Trophoblast cell (in vitro differentiated cells and primary cell): ENCODE measurements around the gene CAPN14.

ENCODE experiments used
- DNase-seq, 2 donors: peaks; one replicate each; pipeline ENCODE4 v3.0.0-alpha.2; 2016
- H2AFZ ChIP-seq: 2 replicates; pipeline ENCODE4 v1.6.1; 2013; ENCODE audit warnings: low read length, moderate library complexity, mild to moderate bottlenecking; ENCODE audit not compliant: insufficient read depth, poor library complexity
- H2AK5ac ChIP-seq: 2 replicates; pipeline ENCODE4 v1.6.1; 2013; ENCODE audit warnings: mild to moderate bottlenecking, low read length
- H2BK120ac ChIP-seq: 2 replicates; pipeline ENCODE4 v1.6.1; 2013; ENCODE audit warnings: low read length, mild to moderate bottlenecking, moderate library complexity; ENCODE audit not compliant: insufficient read depth, poor library complexity
- H2BK12ac ChIP-seq: 2 replicates; pipeline ENCODE4 v1.6.1; 2013; ENCODE audit warnings: mild to moderate bottlenecking, low read length, moderate library complexity
- H2BK5ac ChIP-seq: 2 replicates; pipeline ENCODE4 v1.6.1; 2013; ENCODE audit warnings: low read length, low read depth, moderate library complexity, mild to moderate bottlenecking; ENCODE audit not compliant: poor library complexity
- H3K14ac ChIP-seq: 2 replicates; pipeline ENCODE4 v1.6.1; 2013; ENCODE audit warnings: mild to moderate bottlenecking, low read length
- H3K18ac ChIP-seq: 2 replicates; pipeline ENCODE4 v1.6.1; 2013; ENCODE audit warnings: mild to moderate bottlenecking, low read length
- H3K23ac ChIP-seq: 2 replicates; pipeline ENCODE4 v1.6.1; 2013; ENCODE audit warnings: low read length
- H3K27ac ChIP-seq: 2 replicates; pipeline ENCODE4 v1.5.1; 2013; ENCODE audit warnings: low read depth, mild to moderate bottlenecking, inconsistent platforms, low read length, moderate library complexity
- H3K27me3 ChIP-seq: 2 replicates; pipeline ENCODE4 v1.6.1; 2013; ENCODE audit warnings: inconsistent platforms, mild to moderate bottlenecking, low read length, moderate library complexity; ENCODE audit not compliant: insufficient read depth
- H3K36me3 ChIP-seq, 2 experiments: 1 replicate in 1 of 2; 2 replicates in 1 of 2; pipeline ENCODE4 v1.6.1; 2013; ENCODE audit warnings: low read length in 2 of 2, mild to moderate bottlenecking in 2 of 2, moderate library complexity in 1 of 2; ENCODE audit not compliant: insufficient read depth in 2 of 2, control insufficient read depth in 1 of 2
- H3K4ac ChIP-seq: 2 replicates; pipeline ENCODE4 v1.6.1; 2013; ENCODE audit warnings: low read depth, mild to moderate bottlenecking, low read length, moderate library complexity
- H3K4me1 ChIP-seq, 2 experiments: 1 replicate in 1 of 2; 2 replicates in 1 of 2; pipeline ENCODE4 v1.6.1; 2013; ENCODE audit warnings: low read length in 2 of 2, mild to moderate bottlenecking in 2 of 2, moderate library complexity in 1 of 2; ENCODE audit not compliant: insufficient read depth in 2 of 2, control insufficient read depth in 1 of 2
- H3K4me2 ChIP-seq: 2 replicates; pipeline ENCODE4 v1.6.1; 2013; ENCODE audit warnings: inconsistent platforms, mild to moderate bottlenecking, low read length, moderate library complexity
- H3K4me3 ChIP-seq: 2 replicates; pipeline ENCODE4 v1.5.1; 2013; ENCODE audit warnings: mild to moderate bottlenecking, low read depth, low read length, inconsistent platforms
- H3K79me1 ChIP-seq: one replicate; pipeline ENCODE4 v1.6.1; 2013; ENCODE audit warnings: low read length
- H3K79me2 ChIP-seq: 2 replicates; pipeline ENCODE4 v1.6.1; 2013; ENCODE audit warnings: low read length, mild to moderate bottlenecking; ENCODE audit not compliant: control insufficient read depth, insufficient read depth, poor library complexity
- H3K9ac ChIP-seq: 2 replicates; pipeline ENCODE4 v1.6.1; 2013; ENCODE audit warnings: mild to moderate bottlenecking, low read length
- H3K9me3 ChIP-seq: 2 replicates; pipeline ENCODE4 v1.6.1; 2013; ENCODE audit warnings: low read depth, mild to moderate bottlenecking, control low read depth, inconsistent platforms, low read length; ENCODE audit not compliant: insufficient read depth
- H4K12ac ChIP-seq: 2 replicates; pipeline ENCODE4 v1.6.1; 2013; ENCODE audit warnings: low read depth, mild to moderate bottlenecking, low read length, moderate library complexity
- H4K8ac ChIP-seq: 2 replicates; pipeline ENCODE4 v1.6.1; 2013; ENCODE audit warnings: low read depth, mild to moderate bottlenecking, low read length, moderate library complexity
- H4K91ac ChIP-seq: one replicate; pipeline ENCODE4 v1.6.1; 2013; ENCODE audit warnings: low read depth, mild to moderate bottlenecking, low read length, moderate library complexity
- WGBS: extraction: QIAGEN DNeasy Blood & Tissue Kit; methylation state at CpG from one replicate; pipeline ENCODE4 v1.1.7; 2013; ENCODE audit warnings: missing lambda C conversion rate; ENCODE audit not compliant: insufficient read length, insufficient coverage; ENCODE audit errors: extremely low coverage; 5-methylcytosine and 5-hydroxymethylcytosine counted together

The CAPN14 gene

GRCh38 chr2:31237348-31238017 lies 20.2 kb upstream of the CAPN14 start:
- no peak overlapping the region for H4K91ac ChIP-seq

GRCh38 chr2:31236433-31237205 lies 19.3 kb upstream of the CAPN14 start:
- no peak overlapping the region for H4K8ac ChIP-seq

More at GRCh38 chr2:31237348-31238017, 20.2 kb upstream of the CAPN14 start:
- Histone ChIP-seq H3K9me3 (no peaks in the 10 kb centered on the region), H3K27me3 (no peaks in the 10 kb centered on the region), H3K14ac (no peak overlapping the region), H3K18ac (no peak overlapping the region), H2BK5ac (no peak overlapping the region), H4K12ac (no peak overlapping the region), H3K79me1 (peaks cover 17% of the 10 kb centered on the region), H3K4ac (no peak overlapping the region), H4K8ac (no peak overlapping the region), H3K9ac (no peak overlapping the region), H2BK120ac (no peak overlapping the region), H3K79me2 (no peaks in the 10 kb centered on the region), H2AFZ (no peak overlapping the region), H3K23ac (no peak overlapping the region), H3K4me3 (no peak overlapping the region), H2BK12ac (no peak overlapping the region), H3K27ac (no peak overlapping the region), H3K36me3 (peaks cover 0 to 3% of the 10 kb centered on the region in 2 experiments), H2AK5ac (no peak overlapping the region), H3K4me1 (peaks cover 32% of the 10 kb centered on the region in 2 experiments), H3K4me2 (no peak overlapping the region)
- no CpG with 5 or more reads among the region's 9 CpGs for WGBS
- DNase-seq = no peak

GRCh38 chr2:31235504-31235902 lies 18.2 kb upstream of the CAPN14 start:
- Histone ChIP-seq H3K9ac (no peak overlapping the region), H3K18ac (no peak overlapping the region), H3K4me2 (peak overlapping the region; percentile 97), H3K79me2 (no peaks in the 10 kb centered on the region), H3K23ac (no peak overlapping the region), H4K91ac (no peak overlapping the region), H4K8ac (no peak overlapping the region), H3K79me1 (peaks cover 17% of the 10 kb centered on the region), H3K27ac (no peak overlapping the region), H2AK5ac (no peak overlapping the region), H3K27me3 (no peaks in the 10 kb centered on the region), H3K36me3 (no peaks in the 10 kb centered on the region), H2BK120ac (no peak overlapping the region), H3K4me3 (no peak overlapping the region), H4K12ac (no peak overlapping the region), H2AFZ (no peak overlapping the region), H3K4ac (no peak overlapping the region), H2BK12ac (no peak overlapping the region), H2BK5ac (no peak overlapping the region), H3K9me3 (no peaks in the 10 kb centered on the region), H3K14ac (no peak overlapping the region), H3K4me1 (peaks cover 30 to 32% of the 10 kb centered on the region in 2 experiments)
- WGBS = no CpG with 5 or more reads among the region's 4 CpGs
- peak in 1 of 2 donors; percentile 52 for DNase-seq

More at GRCh38 chr2:31236433-31237205, 19.3 kb upstream of the CAPN14 start:
- H3K14ac ChIP-seq = no peak overlapping the region
- H2AFZ ChIP-seq = no peak overlapping the region
- H2BK12ac ChIP-seq = peak overlapping the region; percentile 35
- no peak overlapping the region for H2BK120ac ChIP-seq
- peaks cover 32% of the 10 kb centered on the region in 2 experiments for H3K4me1 ChIP-seq
- H2BK5ac ChIP-seq = no peak overlapping the region
- peaks cover 0 to 3% of the 10 kb centered on the region in 2 experiments for H3K36me3 ChIP-seq
- no peaks in the 10 kb centered on the region for H3K79me2 ChIP-seq
- no peak overlapping the region for H3K23ac ChIP-seq
- no peak overlapping the region for H3K18ac ChIP-seq
- H3K4me3 ChIP-seq = no peak overlapping the region
- no CpG with 5 or more reads among the region's 7 CpGs for WGBS
- no peak overlapping the region for H3K4me2 ChIP-seq
- H3K4ac ChIP-seq = no peak overlapping the region
- no peak for DNase-seq
- no peak overlapping the region for H3K27ac ChIP-seq
- no peaks in the 10 kb centered on the region for H3K27me3 ChIP-seq
- peak overlapping the region; percentile 12 for H4K91ac ChIP-seq
- H4K12ac ChIP-seq = no peak overlapping the region
- H3K9me3 ChIP-seq = no peaks in the 10 kb centered on the region
- no peak overlapping the region for H3K9ac ChIP-seq
- H2AK5ac ChIP-seq = no peak overlapping the region
- H3K79me1 ChIP-seq = peaks cover 17% of the 10 kb centered on the region

GRCh38 chr2:31234683-31235503 lies 17.6 kb upstream of the CAPN14 start:
- no peak for DNase-seq
- H3K18ac ChIP-seq = peak overlapping the region; percentile 66
- no peak overlapping the region for H2BK12ac ChIP-seq
- no peak overlapping the region for H3K9ac ChIP-seq
- peak overlapping the region; percentile 97 for H3K4me2 ChIP-seq
- H3K4me3 ChIP-seq = peak overlapping the region; percentile 78
- WGBS = no CpG with 5 or more reads among the region's 17 CpGs
- peak overlapping the region; percentile 41 for H4K12ac ChIP-seq
- no peak overlapping the region for H2AFZ ChIP-seq
- peak overlapping the region; percentile 49 for H2BK120ac ChIP-seq
- H3K23ac ChIP-seq = no peak overlapping the region
- peak overlapping the region; percentile 67 for H4K8ac ChIP-seq
- peak overlapping the region; percentile 8 for H3K4ac ChIP-seq
- H2AK5ac ChIP-seq = no peak overlapping the region
- peak overlapping the region; percentile 64 for H4K91ac ChIP-seq
- peak overlapping the region; percentile 43 for H3K14ac ChIP-seq
- H3K27me3 ChIP-seq = no peaks in the 10 kb centered on the region
- H3K27ac ChIP-seq = no peak overlapping the region
- peaks cover 14% of the 10 kb centered on the region for H3K79me1 ChIP-seq
- no peaks in the 10 kb centered on the region for H3K36me3 ChIP-seq
- H3K9me3 ChIP-seq = no peaks in the 10 kb centered on the region
- peaks cover 25 to 28% of the 10 kb centered on the region in 2 experiments for H3K4me1 ChIP-seq
- H3K79me2 ChIP-seq = no peaks in the 10 kb centered on the region
- H2BK5ac ChIP-seq = no peak overlapping the region
